NCI-H187 (cell line): ENCODE results near the gene WASHC3.
"Not testable (repeated sequence)": the region's sequence is repeated elsewhere in the genome, so short reads cannot be mapped to it uniquely, and the experiment has no call there.

ENCODE experiments used
- DNase-seq, 2 experiments: peaks; one replicate each; lab custom pipeline; 2025; lab: John Stamatoyannopoulos, UW

WASHC3 gene

GRCh38 chr12:102050660-102051430, 10.9 kb downstream of the WASHC3 start:
- DNase-seq: no peak

- peak in 1 of 2 experiments; percentile 21 for DNase-seq
These were observed 17.9 kb downstream of the WASHC3 start for GRCh38 chr12:102043928-102044327.

- no peak for DNase-seq
These were observed 27.6 kb downstream of the WASHC3 start for GRCh38 chr12:102033991-102034745.

GRCh38 chr12:102031852-102032251, 29.9 kb downstream of the WASHC3 start:
- no peak for DNase-seq

- no peak for DNase-seq
These were observed 32.6 kb downstream of the WASHC3 start for GRCh38 chr12:102029141-102029540.

- DNase-seq: no peak
These were observed 35.1 kb downstream of the WASHC3 start for GRCh38 chr12:102026728-102027127.

- DNase-seq: no peak
These were observed 37.0 kb downstream of the WASHC3 start for GRCh38 chr12:102024765-102025164.

- DNase-seq: no peak
These were observed 38.4 kb downstream of the WASHC3 start for GRCh38 chr12:102023343-102023930.

GRCh38 chr12:102022286-102022685, 39.5 kb downstream of the WASHC3 start:
- no peak for DNase-seq

- DNase-seq: no peak
These were observed 40.1 kb downstream of the WASHC3 start for GRCh38 chr12:102021540-102022246.

GRCh38 chr12:102018607-102019006, 43.2 kb downstream of the WASHC3 start:
- not testable (repeated sequence) for DNase-seq

- DNase-seq: no peak
These were observed 45.3 kb downstream of the WASHC3 start for GRCh38 chr12:102016472-102016871.

- peak in 1 of 2 experiments; percentile 20 for DNase-seq
These were observed 51.4 kb downstream of the WASHC3 start for GRCh38 chr12:102010265-102010994.

GRCh38 chr12:102009796-102010195, 52.0 kb downstream of the WASHC3 start:
- peak; percentile 32 to 80 for DNase-seq

- no peak for DNase-seq
These were observed 53.1 kb downstream of the WASHC3 start for GRCh38 chr12:102008615-102009126.

- DNase-seq: no peak
These were observed 56.5 kb downstream of the WASHC3 start for GRCh38 chr12:102005256-102005655.

GRCh38 chr12:101997102-101997501, 64.7 kb downstream of the WASHC3 start:
- DNase-seq: no peak

GRCh38 chr12:101995684-101996083, 66.1 kb downstream of the WASHC3 start:
- DNase-seq: no peak

GRCh38 chr12:101992091-101992490, 69.7 kb downstream of the WASHC3 start:
- DNase-seq: no peak

- no peak for DNase-seq
These were observed 79.5 kb downstream of the WASHC3 start for GRCh38 chr12:101982307-101982706.

- DNase-seq: no peak
These were observed 79.9 kb downstream of the WASHC3 start for GRCh38 chr12:101981868-101982267.
